GM19238 (cell line): ENCODE data around the gene OCLN.
"Not testable (repeated sequence)": the region's sequence is repeated elsewhere in the genome, so short reads cannot be mapped to it uniquely, and the experiment has no call there.

Experiments
- DNase-seq: peaks from one replicate; pipeline ENCODE4 v3.0.0; 2011; ENCODE audit warnings: low spot score; ENCODE audit not compliant: insufficient read length

The OCLN gene

DNA sequence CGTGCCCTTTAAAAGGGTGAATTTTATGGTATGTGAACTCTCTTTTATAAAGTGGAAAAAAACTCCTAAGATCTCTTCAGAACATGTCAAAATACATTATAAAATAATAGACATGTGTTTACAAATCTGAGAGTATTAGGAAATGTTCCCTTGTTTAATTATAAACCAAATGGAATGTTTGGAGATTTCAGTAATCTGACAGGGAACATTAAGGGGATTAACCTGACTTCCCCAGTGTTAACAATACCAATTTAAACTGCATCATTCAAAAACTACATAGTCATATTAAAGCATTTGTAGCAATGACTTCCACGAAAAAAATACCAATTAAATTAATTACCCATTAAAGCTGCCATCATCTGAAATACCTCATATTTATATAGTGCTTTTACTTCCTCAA, 1.6 kb upstream of the OCLN start:
- DNase-seq: no peak

DNA sequence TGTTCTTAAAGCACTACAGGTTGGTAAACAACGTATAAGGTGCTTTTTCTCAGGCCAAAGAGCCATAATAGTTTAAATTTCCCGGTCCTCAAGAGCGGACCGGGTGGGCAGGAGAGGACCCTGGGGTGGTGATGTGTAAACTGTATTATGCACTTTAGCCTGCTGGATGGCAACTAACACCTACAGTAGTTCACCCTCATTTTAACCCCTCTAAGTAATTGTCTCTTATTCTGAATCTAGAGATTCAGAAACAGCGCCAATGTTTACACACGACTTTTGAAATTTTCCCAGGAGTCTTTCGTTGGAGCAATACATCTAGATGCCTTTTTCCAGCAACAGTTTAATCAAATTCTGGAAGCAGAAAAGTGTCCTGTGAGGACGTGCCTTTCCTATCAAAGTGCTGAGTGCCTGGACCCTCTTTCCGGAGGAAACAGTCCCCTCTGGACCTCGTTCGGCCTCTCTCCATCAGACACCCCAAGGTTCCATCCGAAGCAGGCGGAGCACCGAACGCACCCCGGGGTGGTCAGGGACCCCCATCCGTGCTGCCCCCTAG, 676 bp upstream of the OCLN start:
- no peak for DNase-seq

DNA sequence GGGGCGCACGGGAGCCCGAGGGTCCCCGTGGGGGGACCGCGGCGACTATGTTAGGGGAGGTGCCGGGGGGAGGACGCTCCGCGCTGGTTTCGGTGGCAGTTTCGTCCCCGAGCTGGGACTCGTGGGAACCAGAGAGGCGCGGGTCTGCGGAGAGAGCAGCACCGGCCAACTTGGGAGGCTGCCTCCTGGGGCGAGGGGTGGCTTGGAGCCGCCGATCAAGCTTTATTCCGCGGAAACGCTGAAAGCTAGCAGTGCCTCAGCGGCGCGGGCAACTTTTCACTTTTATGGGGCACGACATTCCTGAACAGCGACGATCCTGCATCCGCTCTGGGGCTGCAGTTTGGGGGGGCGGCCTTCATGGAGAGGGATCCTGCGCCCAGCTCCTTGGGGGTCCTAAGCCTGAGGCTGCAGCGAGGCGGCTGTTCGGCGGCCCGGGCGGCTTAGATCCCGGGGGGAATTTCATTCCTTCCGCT, 369 bp downstream of the OCLN start:
- peak; percentile 55 for DNase-seq

DNA sequence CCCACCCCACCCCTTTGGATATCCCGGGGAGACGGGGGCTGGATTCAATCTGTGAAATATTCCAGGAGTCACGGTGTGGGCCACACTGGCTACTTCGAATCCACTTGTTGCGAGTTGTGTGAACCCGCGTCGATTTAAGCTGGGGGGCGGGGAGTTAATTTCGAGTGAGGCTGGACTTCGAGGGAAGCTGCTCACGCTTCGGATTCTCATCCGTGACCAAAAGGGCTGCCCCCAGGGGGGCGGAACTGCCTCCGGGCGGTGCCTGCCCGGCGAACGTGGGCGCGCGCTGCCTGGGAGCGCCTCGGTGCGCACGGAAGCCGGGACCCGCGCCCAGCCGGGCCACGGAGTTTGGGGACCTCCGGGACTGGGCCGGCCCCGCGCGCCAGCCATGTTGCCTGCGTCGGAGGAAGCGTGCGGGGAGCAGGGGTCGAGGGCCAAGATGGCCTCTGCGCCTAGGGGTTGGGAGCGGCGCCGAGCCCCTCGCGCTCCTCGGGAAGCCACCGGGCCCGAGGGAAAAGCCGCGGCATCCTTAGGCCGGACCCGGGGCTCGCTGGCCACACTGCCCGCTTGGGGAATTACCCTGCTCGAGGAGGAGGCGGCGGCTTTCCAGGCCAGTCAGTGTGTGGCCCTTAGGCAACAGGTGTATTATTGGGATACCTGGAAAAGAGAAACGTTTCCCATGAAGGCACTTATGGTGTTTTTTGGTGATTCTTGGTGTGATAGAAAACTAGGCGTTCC, 975 bp downstream of the OCLN start:
- peak; percentile 42 for DNase-seq

DNA sequence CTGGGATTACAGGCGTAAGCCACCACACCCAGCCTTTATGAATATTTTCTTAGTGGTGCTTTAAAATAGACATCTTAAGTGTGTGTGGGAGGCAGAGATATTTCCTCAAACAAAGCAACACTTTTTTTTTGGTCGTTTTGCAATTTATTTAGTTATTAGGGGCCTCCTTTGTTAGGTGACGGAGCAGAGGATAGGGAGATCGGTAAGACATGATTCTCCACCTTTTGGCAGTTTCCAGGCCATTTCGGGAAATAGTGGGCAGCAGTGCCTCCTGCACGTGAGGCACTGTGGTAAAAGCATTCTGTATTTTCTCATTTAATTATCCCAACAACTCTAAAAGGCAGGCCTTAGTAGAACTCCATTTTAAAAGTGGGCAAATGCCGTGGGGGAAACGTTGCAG, 1.9 kb downstream of the OCLN start:
- DNase-seq: no peak

DNA sequence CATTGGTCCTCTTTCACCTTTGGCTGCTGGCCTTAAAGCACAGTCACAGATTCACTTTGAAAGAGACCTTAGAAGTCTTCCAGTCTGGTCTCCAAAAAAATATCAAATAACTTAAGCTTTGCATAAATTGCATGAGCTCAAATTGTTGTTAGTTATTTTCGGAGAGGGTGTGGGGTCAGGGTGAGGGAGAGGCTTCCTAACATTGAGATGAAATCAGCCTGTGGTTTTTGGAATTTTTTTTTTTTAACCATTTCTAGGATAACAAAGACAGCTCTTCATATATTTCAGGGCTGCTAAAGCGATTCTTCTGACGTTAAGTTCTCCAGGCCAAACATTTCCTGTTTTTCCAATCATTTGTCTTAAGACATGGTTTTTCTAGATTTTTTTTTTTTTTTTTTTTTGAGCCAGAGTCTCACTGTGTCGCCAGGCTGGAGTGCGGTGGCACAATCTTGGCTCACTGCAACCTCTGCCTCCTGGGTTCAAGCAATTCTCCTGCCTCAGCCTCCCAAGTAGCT, 4.5 kb downstream of the OCLN start:
- no peak for DNase-seq

DNA sequence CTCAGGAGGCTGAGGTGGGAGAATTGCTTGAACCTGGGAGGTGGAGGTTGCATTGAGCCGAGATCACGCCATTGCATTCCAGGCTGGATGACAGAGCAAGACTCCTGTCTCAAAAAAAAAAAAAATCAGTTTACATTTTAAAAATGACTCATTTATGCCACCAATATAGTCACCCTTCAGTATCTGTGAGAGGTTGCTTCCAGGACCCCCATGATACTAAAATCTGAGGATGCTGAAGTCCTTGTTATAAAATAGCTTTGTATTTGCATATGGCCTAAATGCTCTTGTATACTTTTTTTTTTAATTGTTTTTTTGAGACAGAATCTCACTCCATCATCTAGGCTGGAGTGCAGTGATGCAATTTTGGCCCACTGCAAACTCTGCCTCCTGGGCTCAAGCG, 5.8 kb downstream of the OCLN start:
- no peak for DNase-seq

DNA sequence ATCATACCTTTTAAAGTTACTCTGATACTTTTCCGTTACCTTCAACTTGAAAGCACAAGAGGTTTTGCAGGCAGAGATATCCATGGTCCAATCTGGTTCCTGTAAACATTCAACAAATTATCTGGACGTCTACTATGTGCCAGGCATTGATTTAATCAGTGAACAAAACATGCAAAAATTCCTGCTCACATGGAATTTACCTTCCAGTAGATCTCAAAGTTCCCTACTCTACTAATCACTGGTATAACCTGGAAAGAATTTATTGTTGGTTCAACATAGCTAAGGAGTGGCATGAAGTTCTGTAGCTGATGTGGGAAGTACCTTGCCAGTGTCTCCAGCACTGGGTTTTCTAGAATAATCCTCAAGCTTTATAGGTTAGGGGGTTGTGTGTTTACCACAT, 9.8 kb downstream of the OCLN start:
- DNase-seq: no peak

DNA sequence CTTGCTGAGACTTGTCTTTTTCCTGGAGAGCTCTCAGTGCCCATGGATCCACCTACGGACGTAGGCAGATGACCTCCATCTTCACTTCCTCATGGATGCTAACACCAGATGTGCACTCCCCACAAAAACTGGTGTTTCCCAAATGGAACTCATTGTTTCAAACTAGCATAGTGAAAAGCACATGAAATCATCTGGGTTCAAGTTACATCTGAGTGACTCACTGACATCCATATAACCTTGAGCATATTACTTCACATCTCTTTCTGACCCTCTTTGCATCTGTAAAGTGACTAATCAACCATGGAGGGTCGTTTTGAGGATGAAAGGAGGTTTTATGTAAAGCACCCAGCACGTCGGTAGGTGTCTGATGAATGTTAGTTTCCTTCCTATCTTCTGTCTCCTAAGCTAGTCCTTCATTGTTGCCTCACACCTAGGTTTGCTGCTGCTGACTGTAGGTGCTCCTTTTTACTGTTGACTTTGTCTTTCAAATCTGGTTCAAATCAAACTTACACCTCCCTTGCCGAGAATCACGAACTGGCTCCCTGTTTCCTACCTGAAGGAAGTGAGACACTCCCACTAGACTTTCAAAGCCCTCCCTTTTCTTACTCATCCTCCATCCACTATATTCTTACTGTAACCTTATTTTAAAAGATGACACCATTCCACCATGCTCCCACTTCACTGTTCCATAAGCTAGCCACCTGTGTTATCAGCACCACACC, 10.3 kb downstream of the OCLN start:
- no peak for DNase-seq

DNA sequence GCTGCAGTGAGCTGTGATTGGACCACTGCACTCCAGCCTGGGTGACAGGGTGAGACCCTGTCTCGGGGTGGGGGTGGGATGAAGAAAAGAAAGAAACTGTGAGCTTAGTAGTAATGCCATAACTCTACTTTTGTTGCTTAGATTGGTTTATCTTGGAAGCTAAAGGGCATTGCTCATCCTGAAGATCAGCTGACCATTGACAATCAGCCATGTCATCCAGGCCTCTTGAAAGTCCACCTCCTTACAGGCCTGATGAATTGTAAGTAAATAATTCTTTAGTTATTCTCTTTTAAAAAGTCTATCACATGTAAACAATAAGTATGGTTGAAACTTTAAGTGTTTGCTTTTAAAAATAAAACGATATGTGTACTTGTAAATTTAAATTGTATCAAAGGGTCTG, 11.4 kb downstream of the OCLN start:
- DNase-seq: no peak

DNA sequence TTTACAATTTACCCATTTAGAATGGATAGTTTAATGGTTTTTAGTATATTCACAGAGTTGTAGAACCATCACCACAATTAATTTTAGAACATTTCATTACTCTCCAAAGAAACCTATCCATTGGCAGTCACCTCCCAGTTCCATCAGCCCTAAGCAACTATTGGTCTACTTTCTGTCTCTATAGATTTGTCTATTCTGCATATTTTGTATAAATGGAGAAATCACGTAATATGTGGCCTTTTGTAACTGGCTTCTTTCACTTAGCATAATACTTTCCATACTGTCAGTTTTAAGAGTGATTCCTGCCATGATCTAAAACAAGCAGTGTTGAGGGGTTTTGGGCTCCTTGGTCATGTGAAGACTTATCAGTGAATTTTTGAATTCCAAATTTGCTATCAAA, 12.7 kb downstream of the OCLN start:
- DNase-seq: no peak

DNA sequence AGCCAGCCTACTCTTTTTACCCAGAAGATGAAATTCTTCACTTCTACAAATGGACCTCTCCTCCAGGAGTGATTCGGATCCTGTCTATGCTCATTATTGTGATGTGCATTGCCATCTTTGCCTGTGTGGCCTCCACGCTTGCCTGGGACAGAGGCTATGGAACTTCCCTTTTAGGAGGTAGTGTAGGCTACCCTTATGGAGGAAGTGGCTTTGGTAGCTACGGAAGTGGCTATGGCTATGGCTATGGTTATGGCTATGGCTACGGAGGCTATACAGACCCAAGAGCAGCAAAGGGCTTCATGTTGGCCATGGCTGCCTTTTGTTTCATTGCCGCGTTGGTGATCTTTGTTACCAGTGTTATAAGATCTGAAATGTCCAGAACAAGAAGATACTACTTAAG, 16.6 kb downstream of the OCLN start:
- DNase-seq: no peak

DNA sequence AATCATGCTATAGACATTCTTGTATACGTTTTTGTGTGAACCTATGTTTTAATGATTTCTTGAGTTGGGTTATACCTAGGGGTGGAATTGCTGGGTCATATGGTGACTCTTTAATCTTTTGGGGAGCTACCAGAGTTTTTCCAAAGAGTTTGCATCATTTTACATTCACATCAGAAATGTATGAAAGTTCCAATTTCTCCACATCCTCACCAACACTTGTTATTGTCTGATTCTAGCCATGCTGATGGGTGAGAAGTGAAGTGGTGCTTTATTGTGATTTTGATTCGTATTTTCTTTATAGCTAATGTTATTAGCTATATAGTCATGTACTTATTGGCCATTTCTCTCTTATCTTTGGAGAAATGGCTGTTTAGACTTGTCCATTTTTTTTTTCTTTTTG, 18.1 kb downstream of the OCLN start:
- DNase-seq: no peak

DNA sequence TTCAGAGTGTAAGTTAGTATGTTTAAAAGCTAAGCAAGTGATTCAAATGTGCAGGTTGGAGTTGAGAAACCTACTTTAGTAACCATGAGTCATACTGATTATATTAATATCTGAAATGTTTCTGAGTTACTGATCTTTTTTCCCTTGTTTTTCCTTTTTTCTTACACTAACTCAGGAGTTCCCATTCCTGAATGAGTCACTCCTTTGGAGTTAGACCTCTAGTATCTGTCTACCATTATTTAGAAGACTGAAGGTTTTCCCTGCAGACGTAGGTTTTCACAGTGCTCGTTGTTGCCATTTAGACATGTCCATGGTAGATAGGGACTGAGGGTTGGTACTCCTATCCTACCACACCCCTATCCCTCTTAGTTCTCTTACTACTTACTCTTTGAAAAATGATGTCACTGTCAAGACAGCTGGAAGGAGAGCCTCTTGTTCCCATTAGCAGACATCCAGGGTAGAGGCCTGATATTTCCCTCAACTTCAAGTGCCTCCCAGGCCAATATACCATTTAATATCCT, 20.2 kb downstream of the OCLN start:
- no peak for DNase-seq

DNA sequence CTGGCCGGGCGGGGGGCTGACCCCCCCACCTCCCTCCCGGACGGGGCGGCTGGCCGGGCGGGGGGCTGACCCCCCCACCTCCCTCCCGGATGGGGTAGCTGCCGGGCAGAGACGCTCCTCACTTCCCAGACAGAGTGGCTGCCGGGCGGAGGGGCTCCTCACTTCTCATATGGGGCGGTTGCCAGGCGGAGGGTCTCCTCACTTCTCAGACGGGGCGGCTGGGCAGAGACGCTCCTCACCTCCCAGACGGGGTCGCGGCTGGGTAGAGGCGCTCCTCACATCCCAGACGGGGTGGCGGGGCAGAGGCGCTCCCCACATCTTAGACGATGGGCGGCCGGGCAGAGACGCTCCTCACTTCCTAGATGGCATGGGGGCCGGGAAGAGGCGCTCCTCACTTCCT, 23.0 kb downstream of the OCLN start:
- DNase-seq: not testable (repeated sequence)

DNA sequence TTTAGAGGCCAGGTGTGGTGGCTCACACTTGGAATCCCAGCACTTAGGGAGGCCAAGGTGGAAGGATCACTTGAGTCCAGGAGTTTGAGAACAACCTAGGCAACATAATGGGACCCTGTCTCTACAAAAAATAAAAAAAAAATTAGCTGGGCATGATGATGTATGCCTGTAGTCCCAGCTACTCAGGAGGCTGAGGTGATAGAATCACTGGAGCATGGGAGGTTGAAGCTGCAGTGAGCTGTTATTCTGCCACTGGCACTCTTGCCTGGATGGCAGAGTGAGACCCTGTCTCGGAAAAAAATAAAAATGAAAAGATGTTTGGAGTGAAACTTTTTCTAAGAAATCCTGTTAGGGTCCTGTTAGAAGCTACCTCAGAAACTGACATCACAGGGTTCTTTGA, 24.2 kb downstream of the OCLN start:
- no peak for DNase-seq

DNA sequence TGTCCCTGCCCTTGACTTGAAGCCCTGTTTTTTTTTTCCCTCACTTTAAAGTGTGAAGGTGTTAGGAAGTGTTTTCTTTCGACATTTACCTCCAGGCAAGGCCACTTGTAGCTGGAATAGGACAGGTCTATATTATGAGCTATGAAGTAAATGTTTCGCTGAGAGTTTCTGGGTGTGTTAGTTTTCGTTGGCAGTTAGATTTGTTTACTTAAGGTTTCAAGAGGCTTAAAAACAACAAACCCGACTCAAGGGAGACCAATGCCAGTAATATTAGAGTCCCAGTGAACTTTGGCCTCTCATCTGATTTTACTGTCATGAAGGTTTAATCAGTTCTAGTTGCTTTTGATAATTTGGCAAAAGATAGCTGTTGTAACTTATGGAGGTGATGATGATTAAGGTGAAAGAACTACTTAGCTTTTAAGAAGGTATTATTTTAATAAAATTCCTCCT, 25.2 kb downstream of the OCLN start:
- no peak for DNase-seq

DNA sequence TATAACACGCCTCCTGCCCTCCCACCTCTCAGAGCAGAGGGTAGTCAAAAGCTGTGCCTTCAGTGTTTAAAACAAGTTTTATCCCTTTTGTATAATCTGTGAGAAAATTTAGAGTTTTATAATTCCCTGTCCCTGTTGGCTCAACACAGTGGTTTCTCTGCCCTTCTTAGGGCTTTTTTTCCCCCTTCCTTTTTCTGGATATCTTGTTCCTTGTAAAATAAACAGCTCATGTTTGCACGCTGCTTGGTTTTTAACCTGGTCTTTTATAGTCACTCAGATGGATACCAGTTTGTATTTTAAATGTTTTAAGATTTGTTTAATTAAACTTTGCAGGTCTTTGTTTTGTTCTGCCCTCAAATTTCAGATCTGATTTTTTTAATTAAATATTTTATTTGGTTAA, 26.7 kb downstream of the OCLN start:
- DNase-seq: no peak

DNA sequence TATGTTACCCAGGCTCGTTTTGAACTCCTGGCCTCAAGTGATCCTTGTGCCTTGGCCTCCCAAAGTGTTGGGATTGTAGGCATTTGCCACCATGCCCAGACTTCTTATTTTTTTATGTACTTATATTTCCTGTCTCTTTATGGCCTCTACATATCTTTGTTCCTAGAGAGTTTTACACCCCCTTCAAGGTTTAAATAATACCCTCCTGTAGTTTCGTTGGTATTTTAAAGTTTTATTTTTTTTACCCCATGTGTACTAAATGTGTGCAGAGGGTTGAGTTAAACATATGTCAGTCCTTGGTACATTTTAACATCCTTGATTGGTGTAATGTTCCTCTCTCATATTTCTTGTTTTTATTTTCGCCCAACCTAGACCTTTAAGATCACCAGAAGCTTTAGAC, 29.4 kb downstream of the OCLN start:
- no peak for DNase-seq

DNA sequence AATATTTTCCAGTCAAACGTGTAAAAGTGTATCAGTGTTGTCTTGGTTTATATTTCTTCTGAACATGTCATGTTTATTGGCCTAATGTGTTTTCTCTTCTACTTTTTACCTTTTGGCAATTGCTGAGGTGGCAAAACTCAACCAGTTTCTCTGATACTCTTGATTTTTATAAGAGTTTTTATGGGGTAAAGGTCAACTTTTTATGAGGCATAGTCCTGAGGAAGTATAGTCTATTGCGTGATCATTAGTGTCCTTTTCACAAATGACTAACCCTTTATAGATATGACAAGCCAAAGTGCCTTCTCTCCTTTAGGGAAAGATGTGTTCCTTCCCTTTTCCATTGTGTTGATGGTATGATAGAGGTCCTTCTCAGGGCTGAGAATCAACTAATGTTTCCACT, 32.9 kb downstream of the OCLN start:
- DNase-seq: no peak

DNA sequence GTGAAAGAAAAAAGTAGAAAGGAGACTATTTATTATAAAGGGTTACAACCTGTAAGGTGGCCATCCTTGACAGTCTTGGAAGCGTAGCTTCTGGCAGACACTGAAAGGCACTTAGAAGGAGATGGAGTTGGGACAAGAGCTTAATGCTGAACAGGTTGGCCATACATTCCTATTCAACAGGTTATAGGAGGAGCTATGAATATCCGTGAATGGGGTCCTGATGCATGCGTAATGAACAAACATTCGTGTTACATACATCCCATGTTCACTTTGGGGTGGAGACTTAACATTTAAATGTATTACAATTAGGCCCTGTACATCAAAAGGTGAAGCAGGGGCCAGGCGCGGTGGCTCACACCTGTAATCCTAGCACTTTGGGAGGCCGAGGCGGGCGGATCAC, 34.1 kb downstream of the OCLN start:
- no peak for DNase-seq

DNA sequence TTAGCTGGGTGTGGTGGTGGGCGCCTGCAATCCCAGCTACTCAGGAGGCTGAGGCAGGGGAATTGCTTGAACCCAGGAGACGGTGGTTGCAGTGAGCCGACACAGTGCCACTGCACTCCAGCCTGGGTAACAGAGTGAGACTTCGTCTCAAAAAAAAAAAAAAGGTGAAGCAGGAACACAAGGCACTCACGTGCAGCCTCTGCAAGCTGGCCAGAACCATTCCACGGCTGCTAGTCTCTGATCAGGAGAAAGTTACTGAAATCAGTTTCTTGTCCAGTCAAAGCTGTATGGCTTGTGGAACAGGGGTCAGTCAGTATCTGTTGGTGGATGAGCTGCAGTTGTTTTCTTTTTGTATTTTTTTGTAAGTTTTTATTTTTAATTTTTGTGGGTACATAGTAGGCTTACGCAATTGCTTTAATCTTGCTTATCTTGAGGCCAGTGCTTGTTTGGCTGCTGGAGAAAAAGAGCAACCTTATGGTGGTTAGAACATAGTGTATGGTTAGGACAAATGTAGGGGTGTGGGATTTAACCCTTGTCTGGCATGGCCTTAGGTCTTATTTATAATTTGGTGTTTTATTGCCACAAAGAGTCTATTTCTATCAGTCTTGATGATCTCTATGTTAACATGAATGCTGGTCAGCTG, 34.7 kb downstream of the OCLN start:
- DNase-seq: no peak
